ENCODE data around the gene INCENP.

- TF ChIP-seq CTCF (IDR thresholded peaks at IDR 0.05; ENCODE audit: insufficient read depth, low read length, poor library complexity, severe bottlenecking) (no peak), EZH2phosphoT487 (conservative IDR thresholded peaks at IDR 0.05; ENCODE audit: low read length) (no peak)
Measured at GRCh38 chr11:62142043-62142375, 18.2 kb downstream of the INCENP start.
